Fibroblast of the conjunctiva (primary cell): ENCODE data around the gene MIA.
A peak's percentile ranks its signal among the peaks of the same experiment; 100 is the strongest.
"Not testable (repeated sequence)": the region's sequence is repeated elsewhere in the genome, so short reads cannot be mapped to it uniquely, and the experiment has no call there.

Source experiments
- DNase-seq: peaks from one replicate; pipeline ENCODE4 v3.0.0-alpha.2; 2010; ENCODE audit warnings: low read depth

Gene MIA

DNA sequence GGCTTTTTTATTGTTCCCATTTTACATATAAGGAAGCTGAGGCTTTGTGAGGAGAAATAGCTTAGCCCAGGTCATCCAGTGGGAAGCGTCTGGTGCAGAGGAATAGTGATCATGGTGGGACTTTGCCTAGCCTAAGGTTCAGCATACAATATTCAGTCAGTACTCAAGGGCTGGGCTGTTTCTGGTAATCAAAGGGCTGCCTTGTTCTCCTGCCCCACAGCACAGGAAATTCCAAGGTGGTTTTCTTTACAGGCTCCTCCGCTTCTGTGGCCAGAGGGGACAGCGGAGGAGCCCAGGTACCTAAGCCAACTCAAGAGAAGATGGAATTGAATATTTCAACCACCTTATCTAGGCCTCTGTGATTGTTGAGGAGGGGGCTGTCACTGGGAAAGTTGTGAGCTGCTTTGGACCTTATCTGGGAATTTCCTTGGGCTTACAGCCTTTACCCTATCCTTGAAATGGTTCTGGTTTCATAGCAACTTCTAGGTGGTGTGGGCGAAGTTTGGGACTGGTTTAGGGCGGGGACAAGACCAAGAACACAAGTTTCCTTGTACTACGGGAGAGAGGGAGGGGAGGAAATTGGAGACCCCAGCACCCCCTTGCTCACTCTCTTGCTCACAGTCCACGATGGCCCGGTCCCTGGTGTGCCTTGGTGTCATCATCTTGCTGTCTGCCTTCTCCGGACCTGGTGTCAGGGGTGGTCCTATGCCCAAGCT lies at the start of gene MIA:
TSS of gene MIA (plus strand) at position 606 of the 716 bp plus-strand sequence. CDS start at position 628, 22 bp downstream.
- DNase-seq: no peak

DNA sequence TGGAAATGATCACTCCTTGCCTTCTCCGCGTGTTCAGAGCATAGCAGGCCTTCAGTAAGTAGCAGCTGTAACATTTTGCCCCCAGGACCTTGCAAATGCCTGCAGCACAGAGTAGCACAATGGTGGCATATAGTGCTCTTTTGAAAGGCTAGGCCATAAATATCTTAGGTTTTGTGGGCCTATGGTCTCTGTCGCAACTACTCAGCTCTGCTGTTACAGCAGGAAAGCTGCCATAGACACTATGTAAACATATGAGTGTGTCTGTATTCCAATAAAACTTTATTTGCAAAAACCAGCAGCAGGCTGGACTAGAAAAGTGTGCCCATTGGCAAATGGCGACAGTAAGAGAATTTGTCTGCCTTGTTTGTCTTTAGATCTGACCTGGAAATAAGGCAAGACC lies 49.0 kb upstream of the MIA start:
- DNase-seq: no peak

DNA sequence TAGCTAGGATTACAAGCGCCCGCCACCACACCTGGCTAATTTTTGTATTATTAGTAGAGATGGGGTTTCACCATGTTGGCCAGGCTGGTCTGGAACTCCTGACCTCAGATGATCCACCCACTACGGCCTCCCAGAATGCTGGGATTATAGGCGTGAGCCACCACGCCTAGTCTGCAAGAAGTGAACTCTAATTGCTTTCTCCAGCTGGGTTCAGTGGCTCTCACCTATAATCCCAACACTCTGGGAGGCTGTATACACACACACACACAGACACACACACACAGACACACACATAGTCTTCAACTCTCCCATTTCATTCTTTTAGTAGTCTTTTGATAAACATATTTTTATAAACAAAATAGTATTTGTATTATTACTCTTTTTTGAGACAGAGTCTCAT lies 45.3 kb upstream of the MIA start:
- not testable (repeated sequence) for DNase-seq

DNA sequence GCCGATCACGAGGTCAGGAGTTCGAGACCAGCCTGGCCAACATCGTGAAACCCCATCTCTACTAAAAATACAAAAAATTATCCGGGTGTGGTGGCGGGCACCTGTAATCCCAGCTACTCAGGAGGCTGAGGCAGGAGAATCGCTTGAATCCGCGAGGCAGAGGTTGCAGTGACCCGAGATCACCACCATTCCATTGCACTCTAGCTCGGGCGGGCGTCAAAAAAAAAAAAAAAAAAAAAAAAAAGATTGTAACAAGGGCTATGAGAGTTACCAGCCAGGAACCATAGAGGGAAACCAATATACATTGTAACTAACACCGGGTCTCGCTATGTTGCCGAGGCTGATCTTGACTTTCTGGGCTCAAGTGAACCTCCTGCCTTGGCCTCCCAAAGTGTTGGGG lies 43.0 kb upstream of the MIA start:
- not testable (repeated sequence) for DNase-seq

DNA sequence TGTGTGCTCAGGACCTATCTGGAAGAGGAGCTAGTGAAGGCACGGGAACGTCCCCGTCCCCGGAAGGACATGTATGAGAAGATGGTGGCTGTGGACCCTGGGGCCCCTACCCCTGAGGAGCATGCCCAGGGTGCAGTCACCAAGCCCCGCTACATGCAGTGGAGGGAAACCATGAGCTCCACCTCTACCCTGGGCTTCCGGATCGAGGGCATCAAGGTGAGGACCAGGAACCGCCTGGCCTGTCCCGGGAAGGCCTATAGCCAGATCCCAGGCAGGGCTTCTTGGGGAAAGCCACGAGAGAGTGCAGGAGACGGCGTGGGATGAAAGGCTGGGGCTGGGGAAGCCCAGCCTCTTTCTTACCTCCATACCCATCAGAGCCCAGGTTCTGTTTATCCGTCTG lies 42.2 kb upstream of the MIA start:
- no peak for DNase-seq

DNA sequence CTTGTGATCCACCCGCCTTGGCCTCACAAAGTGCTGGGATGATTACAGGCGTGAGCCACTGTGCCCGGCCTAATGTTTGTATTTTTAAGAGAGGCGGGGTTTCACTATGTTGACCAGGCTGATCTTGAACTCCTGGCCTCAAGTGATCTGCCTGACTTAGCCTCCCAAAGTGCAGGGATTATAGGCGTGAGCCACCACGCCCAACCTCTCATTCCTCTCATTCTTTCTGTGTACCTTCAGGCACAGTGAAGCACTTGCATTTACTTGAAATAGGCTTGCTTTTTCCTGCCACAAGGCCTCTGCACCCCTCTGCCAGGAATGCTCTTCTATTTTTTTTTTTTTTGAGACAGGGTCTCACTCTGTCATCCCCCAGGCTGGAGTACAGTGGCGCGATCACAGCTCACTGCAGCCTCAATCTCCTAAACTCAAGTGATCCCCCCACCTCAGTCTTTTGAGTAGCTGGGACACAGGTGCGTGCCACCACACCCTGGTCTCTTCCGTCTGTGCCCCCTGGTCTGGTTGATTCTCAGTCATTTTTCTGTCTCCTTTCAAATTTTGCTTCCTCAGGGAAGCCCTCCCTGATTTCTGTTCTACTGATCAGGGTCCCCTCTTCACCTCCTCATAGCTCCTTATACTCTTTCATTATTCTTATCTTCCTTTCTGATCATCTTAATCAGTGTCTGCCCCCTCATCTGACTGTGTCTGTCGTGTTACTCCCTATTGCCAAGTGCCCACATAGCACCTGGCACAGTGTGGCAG lies 40.1 kb upstream of the MIA start:
- no peak for DNase-seq

DNA sequence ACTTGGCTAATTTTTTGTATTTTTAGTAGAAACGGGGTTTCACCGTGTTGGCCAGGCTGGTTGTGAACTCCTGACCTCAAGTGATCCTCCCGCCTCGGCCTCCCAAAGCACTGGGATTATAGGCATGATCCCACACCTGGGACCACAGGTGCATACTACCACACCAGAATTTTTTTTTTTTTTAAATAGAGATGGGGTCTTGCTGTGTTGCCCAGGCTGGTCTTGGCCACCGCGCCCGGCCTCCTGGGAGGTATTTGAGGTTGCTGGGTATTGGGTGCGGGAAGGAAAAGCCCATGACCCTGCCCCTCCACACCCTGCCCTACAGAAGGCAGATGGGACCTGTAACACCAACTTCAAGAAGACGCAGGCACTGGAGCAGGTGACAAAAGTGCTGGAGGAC lies 38.7 kb upstream of the MIA start:
- no peak for DNase-seq

DNA sequence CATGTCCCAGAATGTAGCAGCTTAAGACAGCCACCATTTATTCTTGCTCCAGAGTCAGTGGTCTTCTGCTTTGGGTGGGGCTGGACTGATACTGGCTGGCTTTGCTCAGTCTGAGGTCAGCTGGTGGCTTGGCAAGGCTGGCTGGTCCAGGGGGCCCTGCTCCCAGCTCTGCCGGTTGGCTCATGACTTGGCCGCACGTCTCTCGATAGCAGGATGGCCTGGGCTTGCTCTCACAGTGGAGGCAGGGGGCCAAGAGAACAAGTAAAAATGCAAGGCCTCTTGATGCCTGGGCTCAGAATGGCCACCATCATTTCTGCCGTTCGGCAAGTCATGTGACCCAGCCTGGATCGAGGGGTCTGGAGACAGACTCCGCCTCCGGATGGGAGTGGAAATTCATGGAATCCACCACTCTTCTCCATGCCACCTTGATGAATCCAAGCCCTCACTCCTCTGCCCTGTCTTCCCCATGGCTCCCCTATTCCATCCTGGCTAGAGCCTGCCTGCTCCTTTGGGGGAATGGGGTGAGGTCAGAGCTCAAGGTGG lies 38.1 kb upstream of the MIA start:
- DNase-seq: no peak

DNA sequence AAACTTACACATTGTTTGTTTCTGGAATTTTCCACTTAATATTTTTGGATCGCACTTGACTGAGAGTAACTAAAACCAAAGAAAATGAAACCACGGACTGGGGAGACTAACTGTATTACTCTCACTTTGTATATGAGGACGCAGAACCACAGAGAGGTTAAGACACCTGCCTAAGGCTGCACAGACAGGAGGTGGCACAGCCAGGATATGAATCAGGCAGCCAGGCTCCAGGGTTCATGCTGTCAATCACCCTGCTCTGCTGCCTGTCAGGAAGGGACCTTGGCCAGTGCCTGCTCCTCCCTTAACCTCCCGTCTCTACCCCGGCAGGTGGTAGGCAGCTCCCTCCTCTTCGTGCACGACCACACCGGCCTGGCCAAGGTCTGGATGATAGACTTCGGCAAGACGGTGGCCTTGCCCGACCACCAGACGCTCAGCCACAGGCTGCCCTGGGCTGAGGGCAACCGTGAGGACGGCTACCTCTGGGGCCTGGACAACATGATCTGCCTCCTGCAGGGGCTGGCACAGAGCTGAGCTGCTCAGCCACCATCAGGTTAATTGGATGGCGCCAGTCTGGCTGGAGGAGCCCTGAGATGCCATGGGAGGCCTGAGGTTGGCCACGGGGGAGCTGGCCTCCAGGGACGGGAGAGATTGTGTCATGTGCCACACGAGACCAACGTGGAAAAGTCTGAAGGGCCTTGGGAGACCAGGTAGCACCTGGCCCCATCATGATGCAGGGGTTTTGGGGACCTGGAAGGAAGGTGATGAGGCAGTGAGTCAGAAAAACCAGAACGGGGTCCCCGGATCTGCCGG lies 36.1 kb upstream of the MIA start:
- DNase-seq: no peak

DNA sequence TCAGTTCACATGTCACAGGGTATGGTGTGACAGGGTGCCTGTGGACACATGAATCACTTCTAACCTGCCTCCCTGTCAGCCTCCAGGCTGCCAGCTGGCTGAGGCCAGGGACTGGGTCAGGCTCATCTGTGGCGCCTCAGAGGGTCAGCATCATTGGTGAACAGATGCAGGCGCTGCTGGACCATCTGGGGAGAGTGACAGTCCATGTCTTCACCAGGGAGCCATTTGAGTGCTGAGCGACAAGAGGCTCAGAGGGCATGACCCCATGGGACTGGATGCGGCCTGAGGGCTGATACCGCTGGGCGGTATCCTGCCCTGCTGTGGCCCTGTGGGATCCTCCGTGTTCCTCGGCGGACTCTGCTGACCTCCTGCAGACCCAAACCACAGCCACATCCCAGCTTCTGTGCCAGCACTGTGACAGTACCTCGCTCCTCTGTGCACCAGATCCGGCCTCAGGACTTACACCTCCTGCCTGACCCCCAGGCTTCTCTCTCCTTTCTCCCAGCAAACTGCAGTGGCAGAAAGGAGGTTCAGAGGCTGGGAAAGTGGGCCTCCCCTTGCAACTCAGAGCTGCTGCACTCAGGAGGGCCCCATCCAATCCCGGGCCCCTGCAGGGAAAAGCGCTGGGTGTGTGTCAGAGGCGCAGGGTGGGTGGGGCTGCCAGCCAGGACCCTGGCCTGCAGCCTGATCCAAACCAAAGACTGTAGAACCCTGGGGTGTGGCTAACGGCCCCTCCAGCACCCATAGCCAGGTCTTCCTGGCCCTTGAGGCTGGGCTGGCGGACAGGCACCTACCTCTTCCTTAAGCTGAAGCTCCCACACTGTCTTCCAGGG lies 35.2 kb upstream of the MIA start:
- no peak for DNase-seq

DNA sequence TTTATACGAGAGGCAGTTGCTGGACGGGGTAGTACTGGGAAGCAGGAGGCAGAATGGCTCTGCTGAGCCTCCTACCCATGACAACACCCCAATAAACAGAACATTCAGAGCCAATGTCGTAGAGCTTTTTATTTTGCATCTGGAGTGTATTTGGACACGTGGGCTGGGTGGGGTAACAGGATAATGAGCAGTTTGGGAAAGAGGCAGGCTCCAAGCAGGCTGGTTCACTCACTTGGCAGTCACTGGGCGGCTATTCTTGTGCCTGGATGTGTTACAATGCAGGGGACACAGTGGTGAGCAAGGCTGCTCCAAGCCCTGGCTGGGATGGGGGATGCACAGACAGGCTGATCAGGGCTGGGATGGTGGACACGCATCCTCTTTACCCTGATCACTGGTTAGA lies 34.6 kb upstream of the MIA start:
- peak; percentile 68 for DNase-seq

DNA sequence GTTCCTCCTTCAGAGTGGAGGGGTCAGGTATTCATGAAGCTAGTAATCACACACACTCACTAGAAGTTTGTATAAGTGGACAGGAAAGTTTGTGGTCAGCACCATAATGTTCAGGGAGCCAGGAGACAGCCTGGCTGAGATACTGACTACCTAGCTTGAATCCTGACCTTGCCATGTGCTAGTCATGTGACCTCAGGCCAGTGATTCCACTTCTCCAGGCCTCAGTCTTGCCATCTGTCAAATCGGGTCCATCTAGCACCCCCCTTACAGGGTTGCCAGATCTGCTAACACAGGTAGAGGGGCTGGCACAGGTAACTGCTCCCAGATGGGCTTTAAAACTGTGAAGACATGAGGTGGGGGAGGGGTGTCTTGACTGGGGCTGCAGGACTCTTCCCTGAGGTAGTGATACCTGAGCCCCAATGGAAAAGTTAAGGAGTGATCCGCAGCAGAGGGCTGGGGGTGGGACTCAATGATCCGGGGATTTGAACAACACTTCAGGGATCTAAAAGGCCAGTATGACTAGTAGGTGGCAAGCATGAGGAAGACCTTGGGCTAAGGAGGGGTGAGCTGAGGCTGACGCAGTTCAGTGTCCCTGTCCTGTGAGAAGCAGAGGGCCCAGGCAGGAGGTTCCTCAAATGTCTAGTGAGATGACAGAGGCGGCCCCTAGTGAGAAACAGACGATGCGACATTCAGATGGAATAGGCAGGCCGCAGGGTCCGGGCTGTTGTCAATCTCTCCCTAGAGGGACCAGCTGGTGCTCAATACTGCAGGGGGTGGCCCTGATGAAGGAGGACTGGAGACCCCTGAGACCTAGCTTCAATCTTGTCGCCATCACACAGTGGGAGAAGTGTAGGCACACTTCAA lies 33.6 kb upstream of the MIA start:
- DNase-seq: no peak

DNA sequence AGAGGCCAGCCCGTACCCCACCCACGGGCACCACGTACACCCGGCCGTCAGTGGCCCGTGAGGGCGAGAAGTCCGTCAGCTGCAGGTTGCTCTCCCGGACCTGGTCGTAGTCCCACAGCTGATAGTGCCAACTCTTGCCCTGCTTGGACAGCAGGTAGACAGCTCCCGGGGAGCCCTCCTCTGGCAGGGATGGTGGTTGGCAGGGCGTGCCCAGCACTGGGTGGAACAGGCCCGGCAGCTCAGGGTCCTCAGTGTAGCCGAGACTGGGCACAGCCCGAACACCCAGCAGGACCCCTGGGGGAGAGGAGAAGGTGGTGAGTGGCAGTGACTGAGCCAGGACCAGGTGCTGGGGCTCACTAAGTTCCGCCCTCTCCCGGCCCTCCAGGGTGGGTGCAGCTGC lies 32.8 kb upstream of the MIA start:
- no peak for DNase-seq

DNA sequence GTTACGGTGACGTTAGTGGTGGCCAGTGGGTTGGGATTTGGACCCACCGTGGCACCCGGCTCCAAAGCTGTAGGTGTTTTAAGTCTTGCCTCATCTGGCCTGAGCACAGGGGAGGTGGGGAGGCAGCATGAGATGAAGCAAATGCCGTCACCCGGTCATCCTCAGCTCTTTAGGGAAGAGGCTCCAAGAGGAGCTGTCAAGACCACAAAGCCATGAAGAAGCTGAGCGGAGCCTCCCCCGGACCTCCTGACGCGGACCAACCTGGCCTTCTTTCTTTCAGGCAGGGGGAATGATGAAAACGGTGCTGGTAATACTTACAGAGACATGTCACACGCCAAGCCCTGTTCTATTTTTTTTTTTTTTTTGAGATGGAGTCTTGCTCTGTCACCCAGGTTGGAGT lies 32.4 kb upstream of the MIA start:
- no peak for DNase-seq

DNA sequence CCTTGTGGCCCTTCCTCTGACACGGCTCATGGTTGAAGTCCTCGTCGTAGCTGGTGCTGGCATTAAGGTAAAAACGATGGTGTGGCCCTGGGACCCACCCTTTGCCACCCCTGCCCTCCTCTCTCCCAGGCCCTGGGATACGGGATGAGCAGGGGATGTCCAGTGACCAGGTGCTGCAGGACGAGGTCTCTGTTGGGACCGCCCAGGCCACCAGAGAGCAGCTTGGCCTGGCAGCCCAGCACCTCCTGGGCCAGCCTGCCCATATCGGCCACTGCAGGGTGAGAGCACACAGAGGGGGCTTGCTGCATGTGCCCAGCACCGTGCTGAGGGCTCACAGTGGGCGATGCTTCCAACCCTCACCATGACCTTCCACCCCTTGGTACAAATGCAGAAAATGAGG lies 31.4 kb upstream of the MIA start:
- DNase-seq: no peak

DNA sequence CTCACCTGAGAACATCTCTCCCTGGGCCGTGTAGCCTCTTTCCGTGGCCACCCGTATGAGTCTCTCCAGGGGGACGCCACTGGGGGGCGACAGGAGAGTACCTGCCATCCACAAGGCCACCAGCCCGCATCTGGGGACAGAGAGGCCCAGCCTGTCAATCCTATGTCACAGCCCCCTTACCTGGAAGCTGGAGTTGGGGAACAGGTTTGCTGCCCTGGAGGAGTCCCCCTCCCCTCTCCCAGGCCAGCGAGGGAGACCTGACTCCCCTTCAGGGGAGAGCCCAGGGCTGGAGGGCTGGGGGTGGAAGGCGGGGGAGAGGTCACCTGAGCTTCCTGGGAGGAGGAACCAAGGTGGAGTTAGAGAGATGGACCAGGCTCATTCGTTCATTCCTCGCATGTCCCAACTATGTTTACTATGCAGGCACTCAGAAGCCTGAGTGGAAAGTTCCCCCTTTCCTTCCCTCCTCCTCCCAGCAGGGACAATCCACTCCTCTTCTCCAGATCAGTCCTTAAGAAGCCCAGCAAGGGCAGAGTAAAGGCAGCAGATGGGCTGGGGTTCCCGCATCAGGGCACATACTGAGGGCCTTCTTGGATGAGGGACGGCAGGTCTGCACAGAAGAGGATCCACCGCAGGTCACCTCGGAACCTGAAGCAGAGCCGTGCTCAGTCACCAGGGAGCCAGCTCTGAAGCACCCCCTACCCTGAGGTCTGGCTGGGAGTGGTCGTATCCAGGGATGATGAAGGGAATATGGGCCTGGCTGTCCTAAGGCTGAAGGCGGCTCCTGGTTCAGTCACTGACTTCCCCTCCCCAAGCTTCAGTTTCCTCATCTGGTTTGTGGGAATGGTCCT lies 30.5 kb upstream of the MIA start:
- DNase-seq: no peak

DNA sequence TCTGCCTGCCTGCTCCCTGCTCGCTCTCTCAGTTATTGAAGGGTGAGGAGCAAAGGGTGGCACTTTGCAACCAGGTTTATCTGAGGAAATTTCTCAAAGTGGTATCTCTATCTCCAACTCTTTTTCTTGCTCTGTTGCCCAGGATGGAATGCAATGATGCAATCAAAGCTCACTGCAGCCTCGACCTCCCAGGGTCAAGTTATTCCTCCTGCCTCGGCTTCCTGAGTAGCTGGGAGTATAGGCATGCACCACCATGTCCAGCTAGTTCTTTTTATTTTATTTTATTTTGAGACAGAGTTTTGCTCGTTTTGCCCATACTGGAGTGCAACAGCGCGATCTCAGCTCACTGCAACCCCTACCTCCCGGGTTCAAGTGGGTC lies 29.9 kb upstream of the MIA start:
- peak; percentile 44 for DNase-seq

DNA sequence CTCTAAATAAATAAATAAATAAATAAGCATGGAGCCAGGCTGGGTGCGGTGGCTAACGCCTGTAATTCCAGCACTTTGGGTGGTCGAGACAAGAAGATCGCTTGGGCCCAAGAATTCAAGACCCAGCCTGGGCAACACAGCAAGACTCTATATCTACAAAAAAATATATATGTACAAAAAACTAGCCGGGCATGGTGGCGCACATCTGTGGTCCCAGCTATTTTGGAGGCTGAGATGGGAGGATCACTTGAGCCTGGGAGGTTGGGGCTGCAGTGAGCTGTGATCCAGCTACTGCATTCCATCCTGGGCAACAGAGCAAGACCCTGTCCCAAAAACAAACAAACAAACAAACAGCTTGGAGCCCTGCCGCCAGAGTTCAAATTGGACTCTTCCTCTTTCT lies 27.8 kb upstream of the MIA start:
- DNase-seq: no peak

DNA sequence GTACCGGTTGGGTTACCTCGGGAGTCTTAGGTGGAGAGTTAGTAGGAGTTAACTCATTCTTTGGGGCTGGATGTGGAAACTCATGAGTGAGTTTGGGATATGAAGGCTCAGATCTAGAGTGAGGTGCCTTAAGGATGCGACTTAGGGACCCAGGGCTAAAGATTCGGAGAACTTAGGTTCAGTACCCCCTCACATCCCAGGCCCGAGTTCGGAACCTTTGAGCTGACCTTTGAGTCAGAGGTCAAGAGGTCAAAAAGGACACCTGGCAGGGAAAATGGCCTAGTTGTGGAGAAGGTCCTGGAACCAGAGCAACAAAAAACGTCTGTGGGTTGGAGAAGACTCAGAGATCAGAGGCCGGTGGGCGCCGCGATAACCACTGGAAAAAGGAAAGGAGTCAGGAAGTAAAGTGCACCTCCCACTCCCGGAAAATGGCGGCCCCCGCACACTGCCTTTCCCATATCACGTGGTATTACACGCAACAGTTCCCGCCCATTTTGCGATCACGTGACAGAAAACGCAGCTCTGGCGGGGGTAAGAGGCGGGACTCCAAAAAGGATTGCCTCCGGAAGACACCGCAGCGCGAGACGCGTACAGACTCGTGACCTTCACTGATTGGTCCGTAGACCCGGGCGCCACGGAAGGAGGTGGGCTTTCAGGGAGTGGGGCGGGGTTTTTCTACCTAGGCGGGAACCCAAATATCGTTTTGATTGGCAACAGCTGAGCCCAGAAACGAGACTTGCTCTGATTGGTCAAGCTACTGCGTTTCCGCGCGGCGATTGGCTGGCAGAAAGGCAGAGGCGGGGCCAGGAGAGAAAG lies 25.1 kb upstream of the MIA start, which contains the start of gene ACTMAP:
TSS of gene ACTMAP (minus strand) at position 420 of the 816 bp plus-strand sequence. CDS start 674 bp downstream, outside the sequence.
- DNase-seq: peak; percentile 100
